ENCODE results near the gene RCAN1.

The RCAN1 gene

GRCh38 chr21:34602061-34602460 lies 12.9 kb downstream of the RCAN1 start:
- no peaks in the 10 kb centered on the region for H3K36me3 ChIP-seq (ENCODE audit: control insufficient read depth, insufficient read depth, low read length)
- H3K27ac ChIP-seq (ENCODE audit: low read depth, low read length) = no peak overlapping the region
- H3K4me1 ChIP-seq (ENCODE audit: control insufficient read depth, low read depth, low read length) = no peaks in the 10 kb centered on the region
- H3K27me3 ChIP-seq (ENCODE audit: insufficient read depth, low read length, poor library complexity) = no peaks in the 10 kb centered on the region
- WGBS (ENCODE audit: extremely low coverage, insufficient coverage, low lambda C conversion rate) = no CpG with 5 or more reads among the region's 4 CpGs
- no peaks in the 10 kb centered on the region for H3K79me2 ChIP-seq (ENCODE audit: control insufficient read depth, insufficient read depth, low read length)
- no peak overlapping the region for H3K23ac ChIP-seq (ENCODE audit: low read length)
- no peak overlapping the region for H3K4me3 ChIP-seq (ENCODE audit: low read length)
- no peak overlapping the region for H2BK120ac ChIP-seq (ENCODE audit: low read depth, low read length)
- no peak overlapping the region for H4K8ac ChIP-seq (ENCODE audit: low read depth, low read length)
- no peak overlapping the region for H4K5ac ChIP-seq (ENCODE audit: low read length)
- H3K4me2 ChIP-seq (ENCODE audit: low read length) = no peak overlapping the region
- no peaks in the 10 kb centered on the region for H3K79me1 ChIP-seq (ENCODE audit: low read length)
- no peak for DNase-seq
- no peak overlapping the region for H2AK5ac ChIP-seq (ENCODE audit: low read length)
- H2BK5ac ChIP-seq (ENCODE audit: low read length) = no peak overlapping the region
- H3K18ac ChIP-seq (ENCODE audit: low read length) = no peak overlapping the region
- H2BK15ac ChIP-seq (replicated peaks; ENCODE audit: low read depth) = no peak overlapping the region
- no peak overlapping the region for H3K56ac ChIP-seq (ENCODE audit: low read length)
- H3K4ac ChIP-seq (ENCODE audit: low read depth, low read length) = no peak overlapping the region
- no peak overlapping the region for H3K9ac ChIP-seq (ENCODE audit: low read length)

GRCh38 chr21:34599534-34600101 lies 15.3 kb downstream of the RCAN1 start:
- Histone ChIP-seq H3K9ac (ENCODE audit: low read length) (no peak overlapping the region), H3K27ac (ENCODE audit: low read depth, low read length) (no peak overlapping the region), H4K8ac (ENCODE audit: low read depth, low read length) (no peak overlapping the region), H3K79me1 (ENCODE audit: low read length) (no peaks in the 10 kb centered on the region), H2BK5ac (ENCODE audit: low read length) (no peak overlapping the region), H3K4me1 (ENCODE audit: control insufficient read depth, low read depth, low read length) (no peaks in the 10 kb centered on the region), H3K4ac (ENCODE audit: low read depth, low read length) (no peak overlapping the region), H3K27me3 (ENCODE audit: insufficient read depth, low read length, poor library complexity) (no peaks in the 10 kb centered on the region), H3K4me2 (ENCODE audit: low read length) (no peak overlapping the region), H3K23ac (ENCODE audit: low read length) (no peak overlapping the region), H4K5ac (ENCODE audit: low read length) (no peak overlapping the region), H2BK120ac (ENCODE audit: low read depth, low read length) (no peak overlapping the region), H2AK5ac (ENCODE audit: low read length) (no peak overlapping the region), H3K4me3 (ENCODE audit: low read length) (no peak overlapping the region), H3K18ac (ENCODE audit: low read length) (no peak overlapping the region), H3K56ac (ENCODE audit: low read length) (no peak overlapping the region), H3K79me2 (ENCODE audit: control insufficient read depth, insufficient read depth, low read length) (no peaks in the 10 kb centered on the region), H3K36me3 (ENCODE audit: control insufficient read depth, insufficient read depth, low read length) (no peaks in the 10 kb centered on the region), H2BK15ac (replicated peaks; ENCODE audit: low read depth) (no peak overlapping the region)
- WGBS (ENCODE audit: extremely low coverage, insufficient coverage, low lambda C conversion rate) = no CpG with 5 or more reads among the region's 7 CpGs
- DNase-seq = no peak

- Histone ChIP-seq H3K56ac (ENCODE audit: low read length) (no peak overlapping the region), H2BK120ac (ENCODE audit: low read depth, low read length) (no peak overlapping the region), H2BK15ac (replicated peaks; ENCODE audit: low read depth) (no peak overlapping the region), H3K79me2 (ENCODE audit: control insufficient read depth, insufficient read depth, low read length) (no peaks in the 10 kb centered on the region), H3K27ac (ENCODE audit: low read depth, low read length) (no peak overlapping the region), H3K36me3 (ENCODE audit: control insufficient read depth, insufficient read depth, low read length) (no peaks in the 10 kb centered on the region), H3K4me1 (ENCODE audit: control insufficient read depth, low read depth, low read length) (no peaks in the 10 kb centered on the region), H3K4ac (ENCODE audit: low read depth, low read length) (no peak overlapping the region), H3K4me2 (ENCODE audit: low read length) (no peak overlapping the region), H4K8ac (ENCODE audit: low read depth, low read length) (no peak overlapping the region), H3K9ac (ENCODE audit: low read length) (no peak overlapping the region), H2AK5ac (ENCODE audit: low read length) (no peak overlapping the region), H2BK5ac (ENCODE audit: low read length) (no peak overlapping the region), H3K27me3 (ENCODE audit: insufficient read depth, low read length, poor library complexity) (no peaks in the 10 kb centered on the region), H3K18ac (ENCODE audit: low read length) (no peak overlapping the region), H3K79me1 (ENCODE audit: low read length) (no peaks in the 10 kb centered on the region), H3K4me3 (ENCODE audit: low read length) (no peak overlapping the region), H3K23ac (ENCODE audit: low read length) (no peak overlapping the region), H4K5ac (ENCODE audit: low read length) (no peak overlapping the region)
- DNase-seq = no peak
- WGBS (ENCODE audit: extremely low coverage, insufficient coverage, low lambda C conversion rate) = no CpG with 5 or more reads among the region's 4 CpGs
Measured at GRCh38 chr21:34598931-34599400, 15.9 kb downstream of the RCAN1 start.

GRCh38 chr21:34597406-34597805 lies 17.5 kb downstream of the RCAN1 start:
- Histone ChIP-seq H2BK120ac (ENCODE audit: low read depth, low read length) (no peak overlapping the region), H2BK15ac (replicated peaks; ENCODE audit: low read depth) (no peak overlapping the region), H2AK5ac (ENCODE audit: low read length) (no peak overlapping the region), H3K36me3 (ENCODE audit: control insufficient read depth, insufficient read depth, low read length) (no peaks in the 10 kb centered on the region), H3K27me3 (ENCODE audit: insufficient read depth, low read length, poor library complexity) (no peaks in the 10 kb centered on the region), H3K9ac (ENCODE audit: low read length) (no peak overlapping the region), H3K4me2 (ENCODE audit: low read length) (no peak overlapping the region), H2BK5ac (ENCODE audit: low read length) (no peak overlapping the region), H3K79me1 (ENCODE audit: low read length) (no peaks in the 10 kb centered on the region), H4K8ac (ENCODE audit: low read depth, low read length) (no peak overlapping the region), H3K18ac (ENCODE audit: low read length) (no peak overlapping the region), H3K4ac (ENCODE audit: low read depth, low read length) (no peak overlapping the region), H3K4me3 (ENCODE audit: low read length) (no peak overlapping the region), H3K27ac (ENCODE audit: low read depth, low read length) (no peak overlapping the region), H3K56ac (ENCODE audit: low read length) (no peak overlapping the region), H3K23ac (ENCODE audit: low read length) (no peak overlapping the region), H3K4me1 (ENCODE audit: control insufficient read depth, low read depth, low read length) (no peaks in the 10 kb centered on the region), H3K79me2 (ENCODE audit: control insufficient read depth, insufficient read depth, low read length) (no peaks in the 10 kb centered on the region), H4K5ac (ENCODE audit: low read length) (no peak overlapping the region)
- WGBS (ENCODE audit: extremely low coverage, insufficient coverage, low lambda C conversion rate) = no CpG with 5 or more reads among the region's 5 CpGs
- DNase-seq = no peak

GRCh38 chr21:34596561-34597271 lies 18.2 kb downstream of the RCAN1 start:
- no peaks in the 10 kb centered on the region for H3K4me1 ChIP-seq (ENCODE audit: control insufficient read depth, low read depth, low read length)
- no peaks in the 10 kb centered on the region for H3K79me1 ChIP-seq (ENCODE audit: low read length)
- no peak overlapping the region for H3K4me3 ChIP-seq (ENCODE audit: low read length)
- H3K79me2 ChIP-seq (ENCODE audit: control insufficient read depth, insufficient read depth, low read length) = no peaks in the 10 kb centered on the region
- H3K36me3 ChIP-seq (ENCODE audit: control insufficient read depth, insufficient read depth, low read length) = no peaks in the 10 kb centered on the region
- H2BK120ac ChIP-seq (ENCODE audit: low read depth, low read length) = no peak overlapping the region
- H3K4me2 ChIP-seq (ENCODE audit: low read length) = no peak overlapping the region
- H3K56ac ChIP-seq (ENCODE audit: low read length) = no peak overlapping the region
- no peak for DNase-seq
- no peak overlapping the region for H3K27ac ChIP-seq (ENCODE audit: low read depth, low read length)
- no peak overlapping the region for H3K4ac ChIP-seq (ENCODE audit: low read depth, low read length)
- no peak overlapping the region for H2AK5ac ChIP-seq (ENCODE audit: low read length)
- H3K18ac ChIP-seq (ENCODE audit: low read length) = no peak overlapping the region
- no peaks in the 10 kb centered on the region for H3K27me3 ChIP-seq (ENCODE audit: insufficient read depth, low read length, poor library complexity)
- no peak overlapping the region for H2BK5ac ChIP-seq (ENCODE audit: low read length)
- no peak overlapping the region for H2BK15ac ChIP-seq (replicated peaks; ENCODE audit: low read depth)
- no CpG with 5 or more reads among the region's 18 CpGs for WGBS (ENCODE audit: extremely low coverage, insufficient coverage, low lambda C conversion rate)
- no peak overlapping the region for H4K8ac ChIP-seq (ENCODE audit: low read depth, low read length)
- H4K5ac ChIP-seq (ENCODE audit: low read length) = no peak overlapping the region
- no peak overlapping the region for H3K9ac ChIP-seq (ENCODE audit: low read length)
- H3K23ac ChIP-seq (ENCODE audit: low read length) = no peak overlapping the region

- Histone ChIP-seq H3K9ac (ENCODE audit: low read length) (no peak overlapping the region), H3K79me2 (ENCODE audit: control insufficient read depth, insufficient read depth, low read length) (no peaks in the 10 kb centered on the region), H3K18ac (ENCODE audit: low read length) (no peak overlapping the region), H2BK120ac (ENCODE audit: low read depth, low read length) (no peak overlapping the region), H3K27ac (ENCODE audit: low read depth, low read length) (no peak overlapping the region), H3K56ac (ENCODE audit: low read length) (no peak overlapping the region), H3K36me3 (ENCODE audit: control insufficient read depth, insufficient read depth, low read length) (no peaks in the 10 kb centered on the region), H2AK5ac (ENCODE audit: low read length) (no peak overlapping the region), H3K79me1 (ENCODE audit: low read length) (no peaks in the 10 kb centered on the region), H3K23ac (ENCODE audit: low read length) (no peak overlapping the region), H3K27me3 (ENCODE audit: insufficient read depth, low read length, poor library complexity) (no peaks in the 10 kb centered on the region), H2BK5ac (ENCODE audit: low read length) (no peak overlapping the region), H2BK15ac (replicated peaks; ENCODE audit: low read depth) (no peak overlapping the region), H4K5ac (ENCODE audit: low read length) (no peak overlapping the region), H3K4me3 (ENCODE audit: low read length) (no peak overlapping the region), H3K4me2 (ENCODE audit: low read length) (no peak overlapping the region), H4K8ac (ENCODE audit: low read depth, low read length) (no peak overlapping the region), H3K4me1 (ENCODE audit: control insufficient read depth, low read depth, low read length) (no peaks in the 10 kb centered on the region), H3K4ac (ENCODE audit: low read depth, low read length) (no peak overlapping the region)
- no CpG with 5 or more reads among the region's 8 CpGs for WGBS (ENCODE audit: extremely low coverage, insufficient coverage, low lambda C conversion rate)
- no peak for DNase-seq
Measured at GRCh38 chr21:34595457-34595856, 19.5 kb downstream of the RCAN1 start.

All from mesendoderm (in vitro differentiated cells).